HEK293 (cell line): Measurements from ENCODE around the gene ASCC3.

Source experiments
- CTCF ChIA-PET: fragments of 350-600 bp; formaldehyde crosslinking; extraction: SDS; loops from one replicate; lab custom pipeline; 2021; ENCODE audit warnings: antibody characterized with exemption; lab: Yijun Ruan, JAX
- POLR2A ChIA-PET: fragments of 300-600 bp; formaldehyde crosslinking; extraction: SDS; loops from one replicate; lab custom pipeline; 2020; ENCODE audit warnings: antibody characterized with exemption, inconsistent platforms; lab: Yijun Ruan, JAX
- H3K27ac ChIP-seq: fragments of 200-500 bp; sonication (Bioruptor generic); 2 replicates; pipeline ENCODE4 v1.5.1; 2014; ENCODE audit warnings: low read depth, low read length, control low read depth, inconsistent platforms; ENCODE audit errors: extremely low read depth
- H3K36me3 ChIP-seq, 2 experiments: fragments of 200-500 bp in 1 of 2; sonication (Bioruptor generic) in 1 of 2; 1 replicate in 1 of 2; 2 replicates in 1 of 2; pipeline ENCODE4 v1.5.1; 2014 to 2017; ENCODE audit warnings: inconsistent platforms in 2 of 2, low read length in 2 of 2; ENCODE audit not compliant: control insufficient read depth in 2 of 2, insufficient read depth in 1 of 2
- H3K4me1 ChIP-seq: fragments of 200-500 bp; sonication (Bioruptor generic); 2 replicates; pipeline ENCODE4 v1.5.1; 2014; ENCODE audit warnings: mild to moderate bottlenecking, low read length, inconsistent platforms; ENCODE audit not compliant: control insufficient read depth, insufficient read depth
- H3K4me3 ChIP-seq: 2 replicates; pipeline ENCODE4 v1.5.1; 2011; ENCODE audit warnings: low read depth, mild to moderate bottlenecking, control low read depth, low read length, moderate library complexity
- H3K9me3 ChIP-seq: fragments of 200-500 bp; sonication (Bioruptor generic); 2 replicates; pipeline ENCODE4 v1.5.1; 2014; ENCODE audit warnings: low read depth, low read length, inconsistent platforms; ENCODE audit not compliant: control insufficient read depth, insufficient read depth
- GLI4 ChIP-seq: fragments of 450-650 bp; formaldehyde crosslinking; IDR thresholded peaks from 2 replicates; pipeline ENCODE4 v1.5.1; 2016; ENCODE audit warnings: missing biosample characterization, missing genetic modification characterization
- SP2 ChIP-seq: fragments of 450-650 bp; formaldehyde crosslinking; IDR thresholded peaks from 2 replicates; pipeline ENCODE4 v1.5.1; 2016; ENCODE audit warnings: missing biosample characterization, missing genetic modification characterization
- SP7 ChIP-seq: fragments of 450-650 bp; formaldehyde crosslinking; IDR thresholded peaks from 2 replicates; pipeline ENCODE4 v1.5.1; 2016; ENCODE audit warnings: missing biosample characterization, missing genetic modification characterization
- ZBTB7A ChIP-seq: fragments of 450-650 bp; formaldehyde crosslinking; IDR thresholded peaks from 2 replicates; pipeline ENCODE4 v1.5.1; 2016; ENCODE audit warnings: low read depth, missing biosample characterization, missing genetic modification characterization
- ZEB2 ChIP-seq: fragments of 450-650 bp; formaldehyde crosslinking; IDR thresholded peaks from 2 replicates; pipeline ENCODE4 v1.5.1; 2016; ENCODE audit warnings: missing biosample characterization, missing genetic modification characterization
- ZNF132 ChIP-seq: fragments of 450-650 bp; formaldehyde crosslinking; IDR thresholded peaks from 2 replicates; pipeline ENCODE4 v1.5.1; 2017; ENCODE audit warnings: missing biosample characterization, missing genetic modification characterization, borderline replicate concordance
- ZNF148 ChIP-seq: fragments of 450-650 bp; formaldehyde crosslinking; IDR thresholded peaks from 2 replicates; pipeline ENCODE4 v1.5.0; 2017; ENCODE audit warnings: missing biosample characterization, missing genetic modification characterization, borderline replicate concordance
- ZNF16 ChIP-seq: fragments of 450-650 bp; formaldehyde crosslinking; IDR thresholded peaks from 2 replicates; pipeline ENCODE4 v1.5.1; 2016; ENCODE audit warnings: low read depth, missing biosample characterization, missing genetic modification characterization
- ZNF274 ChIP-seq, 2 experiments: fragments of 200-500 bp in 1 of 2; fragments of 450-650 bp in 1 of 2; sonication (Bioruptor generic) in 1 of 2; formaldehyde crosslinking in 1 of 2; IDR thresholded peaks; 2 replicates each; pipeline versions ENCODE4 v1.5.1 to v1.6.1; 2014 to 2016; ENCODE audit warnings: borderline replicate concordance in 1 of 2, inconsistent platforms in 1 of 2, low read length in 1 of 2, missing biosample characterization in 1 of 2, missing genetic modification characterization in 1 of 2
- ZNF354C ChIP-seq: fragments of 450-650 bp; formaldehyde crosslinking; IDR thresholded peaks from 2 replicates; pipeline ENCODE4 v1.5.1; 2016; ENCODE audit warnings: missing biosample characterization, missing genetic modification characterization, low read depth, borderline replicate concordance
- ZNF366 ChIP-seq: fragments of 450-650 bp; formaldehyde crosslinking; conservative IDR thresholded peaks from 2 replicates; pipeline ENCODE4 v1.5.1; 2016; ENCODE audit warnings: missing biosample characterization, missing genetic modification characterization
- ZNF510 ChIP-seq: fragments of 450-650 bp; formaldehyde crosslinking; IDR thresholded peaks from 2 replicates; pipeline ENCODE4 v1.5.1; 2018; ENCODE audit warnings: mild to moderate bottlenecking, missing genetic modification characterization, missing biosample characterization; ENCODE audit not compliant: insufficient replicate concordance
- ZNF514 ChIP-seq: fragments of 450-650 bp; formaldehyde crosslinking; IDR thresholded peaks from 2 replicates; pipeline ENCODE4 v1.5.1; 2016; ENCODE audit warnings: missing biosample characterization, missing genetic modification characterization
- ZNF549 ChIP-seq: fragments of 450-650 bp; IDR thresholded peaks from 2 replicates; pipeline ENCODE4 v1.5.1; 2018; ENCODE audit warnings: missing biosample characterization, missing genetic modification characterization, mild to moderate bottlenecking, inconsistent platforms, moderate library complexity
- ZNF621 ChIP-seq: fragments of 450-650 bp; formaldehyde crosslinking; IDR thresholded peaks from 2 replicates; pipeline ENCODE4 v1.5.1; 2017; ENCODE audit warnings: missing biosample characterization, missing genetic modification characterization
- ZNF664 ChIP-seq: fragments of 450-650 bp; formaldehyde crosslinking; IDR thresholded peaks from 2 replicates; pipeline ENCODE4 v1.5.1; 2016; ENCODE audit warnings: missing biosample characterization, missing genetic modification characterization
- ZNF776 ChIP-seq: fragments of 450-650 bp; formaldehyde crosslinking; IDR thresholded peaks from 2 replicates; pipeline ENCODE4 v1.5.0; 2017; ENCODE audit warnings: missing biosample characterization, missing genetic modification characterization, borderline replicate concordance
- ZSCAN30 ChIP-seq: fragments of 450-650 bp; IDR thresholded peaks from 2 replicates; pipeline ENCODE4 v1.5.1; 2018; ENCODE audit warnings: missing biosample characterization, mild to moderate bottlenecking, missing genetic modification characterization, moderate library complexity
- ZSCAN5A ChIP-seq: fragments of 450-650 bp; formaldehyde crosslinking; IDR thresholded peaks from 2 replicates; pipeline ENCODE4 v1.5.1; 2016; ENCODE audit warnings: missing biosample characterization, missing genetic modification characterization
- TF ChIP-seq, protein P1 (sequence below): fragments of 450-650 bp; formaldehyde crosslinking; IDR thresholded peaks from 2 replicates; pipeline ENCODE4 v1.5.1; 2016; ENCODE audit warnings: missing biosample characterization, missing genetic modification characterization
- TF ChIP-seq, protein P2 (sequence below): fragments of 450-650 bp; formaldehyde crosslinking; IDR thresholded peaks from 2 replicates; pipeline ENCODE4 v1.5.1; 2016; ENCODE audit warnings: missing biosample characterization, missing genetic modification characterization, low read depth
- TF ChIP-seq, protein P3 (sequence below): fragments of 450-650 bp; IDR thresholded peaks from 2 replicates; pipeline ENCODE4 v1.5.1; 2018; ENCODE audit warnings: missing biosample characterization, mild to moderate bottlenecking, missing genetic modification characterization

Gene ASCC3

GRCh38 chr6:100617633-100618350 lies 263.3 kb downstream of the ASCC3 start (continued):
- no peak for TF ChIP-seq ZEB2 (tag by site-specific recombination)
- no peak for TF ChIP-seq ZBTB7A (tag by site-specific recombination)
- TF ChIP-seq ZNF148, result no peak
- no peak for TF ChIP-seq SP7
- no peak for TF ChIP-seq ZNF664 (tag by site-specific recombination)
- TF ChIP-seq, all 188 proteins: peak for 2

- H3K36me3 ChIP-seq, result peaks cover 4 to 18% of the 10 kb centered on the region in 2 experiments; a peak in 2 of 3 replicates
- ChIA-PET POLR2A (no interaction called here), CTCF (interaction anchor here (0.6 kb wide), 1 partner anchor 498 kb away, joined by 3 read pairs; no protein-coding TSS in a partner anchor)
- no peaks in the 10 kb centered on the region for H3K9me3 ChIP-seq
- TF ChIP-seq ZNF514, result no peak
- TF ChIP-seq SP7, result no peak
- TF ChIP-seq SP2, result no peak
- no peak for TF ChIP-seq GLI4 (tag by site-specific recombination)
- no peak for TF ChIP-seq ZSCAN30 (tag by site-specific recombination)
- no peak for TF ChIP-seq ZNF510 (tag by site-specific recombination)
- no peak for TF ChIP-seq ZNF366 (tag by site-specific recombination)
- TF ChIP-seq ZNF274 (IDR thresholded peaks at IDR 0.05; ENCODE audit: low read length), result no peak
- TF ChIP-seq ZNF274 (tag by site-specific recombination; IDR thresholded peaks at IDR 0.05; ENCODE audit: borderline replicate concordance), result no peak
- TF ChIP-seq ZNF16 (tag by site-specific recombination), result no peak
- H3K4me3 ChIP-seq, result no peak overlapping the region
- no peaks in the 10 kb centered on the region for H3K4me1 ChIP-seq
- H3K27ac ChIP-seq, result no peak overlapping the region
Measured at GRCh38 chr6:100614933-100615332, 266.2 kb downstream of the ASCC3 start.

- H3K36me3 ChIP-seq, result peaks cover 4 to 17% of the 10 kb centered on the region in 2 experiments; a peak in 2 of 3 replicates
- H3K4me1 ChIP-seq, result no peaks in the 10 kb centered on the region
- TF ChIP-seq ZSCAN5A (no peak), ZNF776 (tag by site-specific recombination) (no peak), ZNF621 (no peak), ZNF549 (tag by site-specific recombination) (no peak), ZNF354C (tag by site-specific recombination) (no peak), ZNF132 (no peak), ZNF274 (IDR thresholded peaks at IDR 0.05; ENCODE audit: low read length) (no peak), ZNF274 (tag by site-specific recombination; IDR thresholded peaks at IDR 0.05; ENCODE audit: borderline replicate concordance) (no peak)
- TF ChIP-seq, protein P1, sequence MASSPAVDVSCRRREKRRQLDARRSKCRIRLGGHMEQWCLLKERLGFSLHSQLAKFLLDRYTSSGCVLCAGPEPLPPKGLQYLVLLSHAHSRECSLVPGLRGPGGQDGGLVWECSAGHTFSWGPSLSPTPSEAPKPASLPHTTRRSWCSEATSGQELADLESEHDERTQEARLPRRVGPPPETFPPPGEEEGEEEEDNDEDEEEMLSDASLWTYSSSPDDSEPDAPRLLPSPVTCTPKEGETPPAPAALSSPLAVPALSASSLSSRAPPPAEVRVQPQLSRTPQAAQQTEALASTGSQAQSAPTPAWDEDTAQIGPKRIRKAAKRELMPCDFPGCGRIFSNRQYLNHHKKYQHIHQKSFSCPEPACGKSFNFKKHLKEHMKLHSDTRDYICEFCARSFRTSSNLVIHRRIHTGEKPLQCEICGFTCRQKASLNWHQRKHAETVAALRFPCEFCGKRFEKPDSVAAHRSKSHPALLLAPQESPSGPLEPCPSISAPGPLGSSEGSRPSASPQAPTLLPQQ (tag by site-specific recombination), result no peak
- TF ChIP-seq, protein P2, sequence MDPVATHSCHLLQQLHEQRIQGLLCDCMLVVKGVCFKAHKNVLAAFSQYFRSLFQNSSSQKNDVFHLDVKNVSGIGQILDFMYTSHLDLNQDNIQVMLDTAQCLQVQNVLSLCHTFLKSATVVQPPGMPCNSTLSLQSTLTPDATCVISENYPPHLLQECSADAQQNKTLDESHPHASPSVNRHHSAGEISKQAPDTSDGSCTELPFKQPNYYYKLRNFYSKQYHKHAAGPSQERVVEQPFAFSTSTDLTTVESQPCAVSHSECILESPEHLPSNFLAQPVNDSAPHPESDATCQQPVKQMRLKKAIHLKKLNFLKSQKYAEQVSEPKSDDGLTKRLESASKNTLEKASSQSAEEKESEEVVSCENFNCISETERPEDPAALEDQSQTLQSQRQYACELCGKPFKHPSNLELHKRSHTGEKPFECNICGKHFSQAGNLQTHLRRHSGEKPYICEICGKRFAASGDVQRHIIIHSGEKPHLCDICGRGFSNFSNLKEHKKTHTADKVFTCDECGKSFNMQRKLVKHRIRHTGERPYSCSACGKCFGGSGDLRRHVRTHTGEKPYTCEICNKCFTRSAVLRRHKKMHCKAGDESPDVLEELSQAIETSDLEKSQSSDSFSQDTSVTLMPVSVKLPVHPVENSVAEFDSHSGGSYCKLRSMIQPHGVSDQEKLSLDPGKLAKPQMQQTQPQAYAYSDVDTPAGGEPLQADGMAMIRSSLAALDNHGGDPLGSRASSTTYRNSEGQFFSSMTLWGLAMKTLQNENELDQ (tag by site-specific recombination), result no peak
- TF ChIP-seq, protein P3, sequence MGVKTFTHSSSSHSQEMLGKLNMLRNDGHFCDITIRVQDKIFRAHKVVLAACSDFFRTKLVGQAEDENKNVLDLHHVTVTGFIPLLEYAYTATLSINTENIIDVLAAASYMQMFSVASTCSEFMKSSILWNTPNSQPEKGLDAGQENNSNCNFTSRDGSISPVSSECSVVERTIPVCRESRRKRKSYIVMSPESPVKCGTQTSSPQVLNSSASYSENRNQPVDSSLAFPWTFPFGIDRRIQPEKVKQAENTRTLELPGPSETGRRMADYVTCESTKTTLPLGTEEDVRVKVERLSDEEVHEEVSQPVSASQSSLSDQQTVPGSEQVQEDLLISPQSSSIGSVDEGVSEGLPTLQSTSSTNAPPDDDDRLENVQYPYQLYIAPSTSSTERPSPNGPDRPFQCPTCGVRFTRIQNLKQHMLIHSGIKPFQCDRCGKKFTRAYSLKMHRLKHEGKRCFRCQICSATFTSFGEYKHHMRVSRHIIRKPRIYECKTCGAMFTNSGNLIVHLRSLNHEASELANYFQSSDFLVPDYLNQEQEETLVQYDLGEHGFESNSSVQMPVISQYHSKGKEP, result no peak
- ChIA-PET POLR2A (no interaction called here), CTCF (no interaction called here)
- no peaks in the 10 kb centered on the region for H3K9me3 ChIP-seq
- no peak overlapping the region for H3K27ac ChIP-seq
- H3K4me3 ChIP-seq, result no peak overlapping the region
Measured at GRCh38 chr6:100614386-100614785, 266.7 kb downstream of the ASCC3 start.
